Measurements from ENCODE around the gene IL5RA.

Gene IL5RA

GRCh38 chr3:3149560-3149959, 39.4 kb upstream of the IL5RA start:
- Histone ChIP-seq H3K27ac (ENCODE audit: low read depth, low read length) (no peak overlapping the region), H3K36me3 (ENCODE audit: control insufficient read depth, low read length) (peaks cover 94% of the 10 kb centered on the region)
- no peak for TF ChIP-seq EZH2phosphoT487 (IDR thresholded peaks at IDR 0.05; ENCODE audit: borderline replicate concordance, low read length)
- no peak for TF ChIP-seq CTCF (IDR thresholded peaks at IDR 0.05; ENCODE audit: low read depth, low read length, poor library complexity, severe bottlenecking)

DNA sequence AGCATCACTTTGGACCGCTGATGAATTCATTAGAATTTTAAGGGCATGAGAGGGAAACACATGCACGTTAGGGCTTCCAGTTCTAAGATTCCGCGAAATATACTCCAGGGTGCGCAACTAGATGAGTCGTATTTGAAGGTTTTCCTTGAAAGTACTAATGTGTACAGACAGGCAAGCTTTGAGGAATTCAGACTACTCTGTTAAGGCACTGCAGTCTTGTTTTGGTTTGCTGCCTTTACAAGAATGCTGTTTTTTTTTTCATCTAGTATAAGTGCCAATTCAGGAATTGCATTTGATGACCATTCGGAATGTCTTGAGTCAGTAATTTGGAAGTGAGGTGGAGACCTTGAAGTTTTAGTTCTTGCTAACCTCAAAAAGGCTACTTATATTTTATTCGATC, 35.7 kb upstream of the IL5RA start:
- no peaks in the 10 kb centered on the region for H3K9me2 ChIP-seq (replicated peaks; ENCODE audit: control insufficient read depth, low read length)
- H3K4me3 ChIP-seq (ENCODE audit: low read length): no peak overlapping the region
- TF ChIP-seq EZH2phosphoT487 (IDR thresholded peaks at IDR 0.05; ENCODE audit: borderline replicate concordance, low read length): no peak
- H3K79me2 ChIP-seq (ENCODE audit: control insufficient read depth, low read length): peaks cover 4% of the 10 kb centered on the region; the same call in 1 of the 2 replicates
- H3K4me2 ChIP-seq (ENCODE audit: low read length): no peak overlapping the region
- no peaks in the 10 kb centered on the region for H3K9me3 ChIP-seq (ENCODE audit: control insufficient read depth, insufficient read depth, low read length)
- peaks cover 96% of the 10 kb centered on the region for H3K36me3 ChIP-seq (ENCODE audit: control insufficient read depth, low read length)
- no peaks in the 10 kb centered on the region for H3K27me3 ChIP-seq (ENCODE audit: control insufficient read depth, low read length)
- H3F3A ChIP-seq (ENCODE audit: control insufficient read depth, insufficient read depth): peaks cover 16% of the 10 kb centered on the region; the same call in 1 of the 2 replicates
- H3K27ac ChIP-seq (ENCODE audit: low read depth, low read length): no peak overlapping the region
- no peaks in the 10 kb centered on the region for H3K4me1 ChIP-seq (ENCODE audit: control insufficient read depth, low read length)
- H4K20me1 ChIP-seq (ENCODE audit: control insufficient read depth, insufficient read depth, low read depth, low read length): no peaks in the 10 kb centered on the region

More at GRCh38 chr3:3149560-3149959, 39.4 kb upstream of the IL5RA start:
- H3K9me2 ChIP-seq (replicated peaks; ENCODE audit: control insufficient read depth, low read length): no peaks in the 10 kb centered on the region
- H4K20me1 ChIP-seq (ENCODE audit: control insufficient read depth, insufficient read depth, low read depth, low read length): no peaks in the 10 kb centered on the region
- H3K27me3 ChIP-seq (ENCODE audit: control insufficient read depth, low read length): no peaks in the 10 kb centered on the region
- no peak overlapping the region for H3K4me2 ChIP-seq (ENCODE audit: low read length)
- H3K79me2 ChIP-seq (ENCODE audit: control insufficient read depth, low read length): no peaks in the 10 kb centered on the region
- H3K4me3 ChIP-seq (ENCODE audit: low read length): no peak overlapping the region
- H3K4me1 ChIP-seq (ENCODE audit: control insufficient read depth, low read length): no peaks in the 10 kb centered on the region
- H3K9me3 ChIP-seq (ENCODE audit: control insufficient read depth, insufficient read depth, low read length): no peaks in the 10 kb centered on the region
- H3F3A ChIP-seq (ENCODE audit: control insufficient read depth, insufficient read depth): peaks cover 29% of the 10 kb centered on the region

- no peaks in the 10 kb centered on the region for H3K4me1 ChIP-seq (ENCODE audit: control insufficient read depth, low read length)
- H3K9me2 ChIP-seq (replicated peaks; ENCODE audit: control insufficient read depth, low read length): no peaks in the 10 kb centered on the region
- TF ChIP-seq CTCF (IDR thresholded peaks at IDR 0.05; ENCODE audit: low read depth, low read length, poor library complexity, severe bottlenecking) (no peak), EZH2phosphoT487 (IDR thresholded peaks at IDR 0.05; ENCODE audit: borderline replicate concordance, low read length) (no peak)
- H3F3A ChIP-seq (ENCODE audit: control insufficient read depth, insufficient read depth): peaks cover 8% of the 10 kb centered on the region; the same call in 1 of the 2 replicates
- no peak overlapping the region for H3K4me3 ChIP-seq (ENCODE audit: low read length)
- peaks cover 22% of the 10 kb centered on the region for H3K79me2 ChIP-seq (ENCODE audit: control insufficient read depth, low read length)
- H3K36me3 ChIP-seq (ENCODE audit: control insufficient read depth, low read length): peaks cover 98% of the 10 kb centered on the region
- no peaks in the 10 kb centered on the region for H4K20me1 ChIP-seq (ENCODE audit: control insufficient read depth, insufficient read depth, low read depth, low read length)
- H3K4me2 ChIP-seq (ENCODE audit: low read length): no peak overlapping the region
- no peaks in the 10 kb centered on the region for H3K27me3 ChIP-seq (ENCODE audit: control insufficient read depth, low read length)
- H3K27ac ChIP-seq (ENCODE audit: low read depth, low read length): no peak overlapping the region
- H3K9me3 ChIP-seq (ENCODE audit: control insufficient read depth, insufficient read depth, low read length): no peaks in the 10 kb centered on the region
These were observed 31.8 kb upstream of the IL5RA start for GRCh38 chr3:3141939-3142338.

- no peak overlapping the region for H3K4me3 ChIP-seq (ENCODE audit: low read length)
- peaks cover 64% of the 10 kb centered on the region for H3K79me2 ChIP-seq (ENCODE audit: control insufficient read depth, low read length)
- H3F3A ChIP-seq (ENCODE audit: control insufficient read depth, insufficient read depth): no peaks in the 10 kb centered on the region
- peaks cover 96% of the 10 kb centered on the region for H3K36me3 ChIP-seq (ENCODE audit: control insufficient read depth, low read length)
- no peaks in the 10 kb centered on the region for H3K9me2 ChIP-seq (replicated peaks; ENCODE audit: control insufficient read depth, low read length)
- no peaks in the 10 kb centered on the region for H3K9me3 ChIP-seq (ENCODE audit: control insufficient read depth, insufficient read depth, low read length)
- H3K4me1 ChIP-seq (ENCODE audit: control insufficient read depth, low read length): no peaks in the 10 kb centered on the region
- no peaks in the 10 kb centered on the region for H3K27me3 ChIP-seq (ENCODE audit: control insufficient read depth, low read length)
- TF ChIP-seq CTCF (IDR thresholded peaks at IDR 0.05; ENCODE audit: low read depth, low read length, poor library complexity, severe bottlenecking) (no peak), EZH2phosphoT487 (IDR thresholded peaks at IDR 0.05; ENCODE audit: borderline replicate concordance, low read length) (no peak)
- H3K4me2 ChIP-seq (ENCODE audit: low read length): no peak overlapping the region
- no peaks in the 10 kb centered on the region for H4K20me1 ChIP-seq (ENCODE audit: control insufficient read depth, insufficient read depth, low read depth, low read length)
- H3K27ac ChIP-seq (ENCODE audit: low read depth, low read length): no peak overlapping the region
These were observed 27.4 kb upstream of the IL5RA start for GRCh38 chr3:3137526-3137925.
